Calu3 (cell line): ENCODE data around the gene EIF4EBP2. TPM values are rescaled to one million over a fixed set of nuclear protein-coding genes. Genes with fewer than 3 reads are reported as not detected.

ENCODE experiments used
- BruUV-seq: library from RNA; stranded (reverse); fragments of 400-500 nt; replicated peaks from 2 replicates; lab custom pipeline; 2021; lab: Mats Ljungman, UMichigan
- CTCF ChIA-PET: fragments of 300-600 bp; sonication (Branson Sonifier 250); formaldehyde crosslinking; loops from one replicate; lab custom pipeline; 2022; ENCODE audit warnings: antibody characterized with exemption; lab: Charles Lee
- DNase-seq: peaks from one replicate; pipeline ENCODE4 v3.0.0; 2022
- H3K27ac Mint-ChIP-seq: one replicate; pipeline ENCODE4 v1.8.0; 2022; ENCODE audit warnings: mixed read lengths; ENCODE audit not compliant: unreplicated experiment
- H3K27me3 Mint-ChIP-seq: one replicate; pipeline ENCODE4 v1.8.0; 2022; ENCODE audit warnings: mixed read lengths; ENCODE audit not compliant: unreplicated experiment
- H3K36me3 Mint-ChIP-seq: one replicate; pipeline ENCODE4 v1.8.0; 2022; ENCODE audit warnings: mild to moderate bottlenecking, moderate library complexity, mixed read lengths; ENCODE audit not compliant: insufficient read depth, unreplicated experiment
- H3K4me1 Mint-ChIP-seq: one replicate; pipeline ENCODE4 v1.8.0; 2022; ENCODE audit warnings: mild to moderate bottlenecking, low read depth, mixed read lengths; ENCODE audit not compliant: unreplicated experiment
- H3K4me3 Mint-ChIP-seq: one replicate; pipeline ENCODE4 v1.8.0; 2022; ENCODE audit warnings: mild to moderate bottlenecking, low read depth, moderate library complexity, mixed read lengths; ENCODE audit not compliant: unreplicated experiment
- H3K9me3 Mint-ChIP-seq: one replicate; pipeline ENCODE4 v1.8.0; 2022; ENCODE audit warnings: low read depth, mixed read lengths; ENCODE audit not compliant: unreplicated experiment
- intact Hi-C: fragments of 100-400 bp; cut with micrococcal nuclease; formaldehyde crosslinking; loops from one replicate; pipeline ENCODE4 v1.10.0; 2022; ENCODE audit not compliant: unreplicated experiment
- total RNA-seq: library from RNA; stranded (reverse); gene quantifications from 2 replicates; pipeline ENCODE4 v1.2.3, GENCODE V29; 2022
- TF ChIP-seq, protein P1 (sequence below): fragments of 200-600 bp; IDR thresholded peaks from one replicate; pipeline ENCODE4 v1.8.0; 2022; ENCODE audit warnings: antibody characterized with exemption; ENCODE audit not compliant: unreplicated experiment

The EIF4EBP2 gene
- total RNA-seq, 1 experiment from 2014 or later, result 54.7 TPM

DNA sequence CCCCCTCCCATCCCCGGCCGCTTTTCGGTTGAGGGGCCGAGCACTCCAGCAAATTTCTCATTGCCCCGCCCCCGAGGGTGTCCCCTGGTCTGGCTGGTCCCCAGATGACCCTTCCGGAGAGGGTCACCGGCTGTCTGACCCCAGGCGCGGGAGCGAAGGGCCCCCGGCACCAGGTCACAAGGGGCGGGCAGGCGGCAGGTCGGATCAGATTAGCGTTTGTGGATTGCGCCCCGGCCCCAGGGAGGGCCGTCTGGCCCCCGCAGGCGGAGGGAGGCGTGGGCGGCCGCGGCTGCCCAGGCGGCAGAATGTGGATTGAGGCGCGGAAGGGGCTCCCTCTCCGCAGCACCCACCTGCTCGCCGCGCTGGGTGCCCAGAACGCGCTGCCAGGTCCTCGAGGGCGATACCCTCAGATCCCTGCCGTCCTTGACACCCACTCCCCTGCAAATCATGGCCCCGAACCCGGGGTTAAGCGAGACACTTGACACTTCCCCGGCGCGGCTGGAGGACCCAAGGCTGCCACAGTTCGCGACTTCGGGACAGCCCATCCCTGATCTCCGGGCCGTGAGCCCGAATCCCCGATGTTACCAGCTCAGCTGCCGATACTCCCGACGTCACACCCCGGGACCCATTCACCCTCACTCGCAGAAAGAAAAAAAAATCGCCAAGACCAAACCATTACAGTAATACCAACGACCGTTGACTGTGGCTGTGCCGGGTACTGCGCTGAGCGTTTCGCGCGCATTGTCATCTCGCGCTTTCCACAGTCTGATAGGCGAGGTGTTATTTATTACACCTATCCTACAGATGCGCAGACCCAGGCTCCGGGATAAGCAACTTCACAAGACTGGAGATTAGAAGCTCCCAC lies 36.6 kb downstream of the EIF4EBP2 start:
- no peaks in the 10 kb centered on the region for H3K36me3 Mint-ChIP-seq
- peak overlapping the region; percentile 41 for H3K4me3 Mint-ChIP-seq
- H3K4me1 Mint-ChIP-seq, result peaks cover 8% of the 10 kb centered on the region
- H3K27me3 Mint-ChIP-seq, result peaks cover 66% of the 10 kb centered on the region
- TF ChIP-seq, protein P1, sequence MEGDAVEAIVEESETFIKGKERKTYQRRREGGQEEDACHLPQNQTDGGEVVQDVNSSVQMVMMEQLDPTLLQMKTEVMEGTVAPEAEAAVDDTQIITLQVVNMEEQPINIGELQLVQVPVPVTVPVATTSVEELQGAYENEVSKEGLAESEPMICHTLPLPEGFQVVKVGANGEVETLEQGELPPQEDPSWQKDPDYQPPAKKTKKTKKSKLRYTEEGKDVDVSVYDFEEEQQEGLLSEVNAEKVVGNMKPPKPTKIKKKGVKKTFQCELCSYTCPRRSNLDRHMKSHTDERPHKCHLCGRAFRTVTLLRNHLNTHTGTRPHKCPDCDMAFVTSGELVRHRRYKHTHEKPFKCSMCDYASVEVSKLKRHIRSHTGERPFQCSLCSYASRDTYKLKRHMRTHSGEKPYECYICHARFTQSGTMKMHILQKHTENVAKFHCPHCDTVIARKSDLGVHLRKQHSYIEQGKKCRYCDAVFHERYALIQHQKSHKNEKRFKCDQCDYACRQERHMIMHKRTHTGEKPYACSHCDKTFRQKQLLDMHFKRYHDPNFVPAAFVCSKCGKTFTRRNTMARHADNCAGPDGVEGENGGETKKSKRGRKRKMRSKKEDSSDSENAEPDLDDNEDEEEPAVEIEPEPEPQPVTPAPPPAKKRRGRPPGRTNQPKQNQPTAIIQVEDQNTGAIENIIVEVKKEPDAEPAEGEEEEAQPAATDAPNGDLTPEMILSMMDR, result no peak
- no peaks in the 10 kb centered on the region for H3K9me3 Mint-ChIP-seq
- BruUV-seq, result no TSS peak
- DNase-seq, result no peak
- H3K27ac Mint-ChIP-seq, result no peak overlapping the region
- CTCF ChIA-PET, result no interaction called here
- intact Hi-C loops, result no loop called here

DNA sequence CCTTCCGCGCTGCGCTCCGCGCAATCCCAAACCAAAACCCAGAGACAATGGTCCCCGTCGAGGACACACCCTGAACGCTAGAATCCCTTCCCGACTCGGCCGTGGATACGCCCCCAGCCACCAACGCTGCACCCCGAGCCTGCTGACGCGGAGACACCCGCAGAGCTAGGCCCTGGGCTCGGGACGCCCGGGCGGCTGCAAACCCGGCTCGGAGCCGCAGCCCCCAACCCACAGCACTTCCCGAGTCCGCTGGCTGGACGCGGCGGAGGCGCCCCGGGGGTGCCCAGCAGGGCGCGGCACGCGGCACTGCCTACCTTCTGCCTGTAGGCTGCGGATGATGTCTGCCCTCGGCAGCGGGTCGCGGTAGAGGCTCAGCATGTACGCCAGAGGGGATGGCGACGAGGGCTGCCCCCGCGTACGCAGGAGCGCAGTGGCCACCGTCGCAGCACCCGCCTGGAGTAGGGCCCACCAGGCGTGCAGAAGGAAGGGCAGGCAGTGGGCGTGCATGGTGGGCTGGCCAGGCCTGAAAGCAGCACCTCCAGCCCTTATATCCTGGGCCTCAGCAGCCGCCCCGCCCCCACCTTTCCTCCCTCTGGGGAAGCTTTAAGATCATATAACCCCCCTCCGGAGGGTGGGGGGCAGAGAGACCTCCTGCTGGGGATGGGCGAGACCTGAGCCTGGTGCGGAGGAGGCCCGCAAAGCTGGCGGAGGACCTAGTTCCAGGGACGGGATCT lies 37.4 kb downstream of the EIF4EBP2 start, which contains the start of gene NODAL:
Gene NODAL, minus strand, starts transcription at position 521 of the 734 bp plus-strand sequence. Its CDS starts 14 bp downstream, at position 507.
- H3K4me1 Mint-ChIP-seq, result peaks cover 8% of the 10 kb centered on the region
- no peak within 1 kb of the TSS for H3K27ac Mint-ChIP-seq
- CTCF ChIA-PET, result interaction anchor here (2.0 kb wide), 1 partner anchor 9 kb away, joined by 5 read pairs; no protein-coding TSS in a partner anchor
- TF ChIP-seq, protein P1, result no peak
- H3K4me3 Mint-ChIP-seq, result peak within 1 kb of the TSS; percentile 41
- H3K36me3 Mint-ChIP-seq, result no peaks in the 10 kb centered on the region
- no peaks in the 10 kb centered on the region for H3K9me3 Mint-ChIP-seq
- intact Hi-C loops, result no loop called here
- H3K27me3 Mint-ChIP-seq, result peaks cover 66% of the 10 kb centered on the region
- no peak for DNase-seq
- no TSS peak for BruUV-seq

DNA sequence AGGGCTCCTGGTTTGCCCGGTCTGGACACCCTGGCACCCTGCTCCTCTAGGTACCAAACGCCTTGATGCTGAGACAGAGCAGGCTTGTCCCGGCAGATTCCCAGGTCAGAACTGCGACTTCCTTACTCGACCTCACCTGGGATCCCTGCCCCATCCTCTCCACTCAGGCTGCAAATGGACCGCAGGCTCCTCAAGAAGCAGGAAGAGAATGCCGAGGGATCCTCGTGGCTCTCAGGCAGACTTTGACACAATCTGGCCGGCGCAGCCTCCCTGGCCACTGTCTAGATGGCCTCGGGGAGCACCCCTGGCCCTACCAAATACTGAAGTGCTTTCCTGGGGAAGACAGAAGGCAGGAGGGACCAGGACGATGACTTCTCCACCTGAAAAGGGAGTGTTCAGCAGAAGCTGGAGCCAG lies 38.0 kb downstream of the EIF4EBP2 start:
- Mint-ChIP-seq H3K9me3 (no peaks in the 10 kb centered on the region), H3K27me3 (peaks cover 62% of the 10 kb centered on the region), H3K4me3 (no peak overlapping the region), H3K4me1 (peaks cover 8% of the 10 kb centered on the region), H3K36me3 (no peaks in the 10 kb centered on the region), H3K27ac (no peak overlapping the region)
- CTCF ChIA-PET, result interaction anchor here (2.0 kb wide), 1 partner anchor 10 kb away, joined by 5 read pairs; no protein-coding TSS in a partner anchor
- TF ChIP-seq, protein P1, result no peak
- intact Hi-C loops, result no loop called here
- no peak for DNase-seq
- no TSS peak for BruUV-seq

DNA sequence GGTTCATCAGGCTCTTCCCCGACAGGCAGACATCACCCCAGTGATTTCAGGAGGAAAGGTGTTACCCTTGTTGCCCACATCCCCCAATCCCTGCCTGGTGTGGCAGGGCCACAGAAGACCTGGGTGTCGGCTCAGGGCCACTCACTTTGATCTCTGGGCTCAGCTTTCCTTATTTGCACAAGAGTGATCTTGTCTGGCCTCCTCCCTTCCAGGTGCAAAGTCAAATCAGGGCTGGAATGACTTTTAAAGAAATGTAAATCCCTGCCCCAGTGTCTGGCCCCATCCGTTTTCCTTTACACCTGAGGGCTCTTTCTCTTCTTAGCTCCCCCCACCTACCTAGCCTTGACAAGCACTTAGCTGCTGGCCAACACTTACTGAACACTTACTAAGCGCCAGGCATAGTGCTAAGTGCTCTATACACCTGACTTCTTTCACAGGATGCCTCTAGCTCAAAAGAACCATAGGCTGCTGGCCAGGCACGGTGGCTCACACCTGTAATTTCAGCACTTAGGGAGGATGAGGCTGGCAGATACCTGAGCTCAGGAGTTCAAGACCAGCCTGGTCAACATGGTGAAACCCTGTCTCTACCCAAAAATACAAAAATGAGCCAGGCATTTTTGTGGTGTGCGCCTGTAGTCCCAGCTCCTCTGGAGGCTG lies 38.5 kb downstream of the EIF4EBP2 start:
- BruUV-seq, result no TSS peak
- H3K4me1 Mint-ChIP-seq, result peaks cover 8% of the 10 kb centered on the region
- no peaks in the 10 kb centered on the region for H3K36me3 Mint-ChIP-seq
- intact Hi-C loops, result no loop called here
- CTCF ChIA-PET, result interaction anchor here (2.0 kb wide), 1 partner anchor 10 kb away, joined by 5 read pairs; no protein-coding TSS in a partner anchor
- no peak for DNase-seq
- no peak overlapping the region for H3K4me3 Mint-ChIP-seq
- TF ChIP-seq, protein P1, result no peak
- no peaks in the 10 kb centered on the region for H3K9me3 Mint-ChIP-seq
- H3K27ac Mint-ChIP-seq, result no peak overlapping the region
- H3K27me3 Mint-ChIP-seq, result peaks cover 59% of the 10 kb centered on the region
